PC-9 (cell line): ENCODE data around the gene NPR2. TPM values are rescaled to one million over a fixed set of nuclear protein-coding genes. Genes with fewer than 3 reads are reported as not detected.

ENCODE experiments used
- BruUV-seq: library from RNA; stranded (reverse); fragments of 400-500 nt; replicated peaks from 2 replicates; lab custom pipeline; 2021; lab: Mats Ljungman, UMichigan
- CTCF ChIA-PET: fragments of 300-600 bp; sonication (Branson Sonifier 250); formaldehyde crosslinking; loops from one replicate; lab custom pipeline; 2022; ENCODE audit warnings: antibody characterized with exemption; lab: Charles Lee
- POLR2A ChIA-PET: fragments of 300-600 bp; sonication (Branson Sonifier 250); formaldehyde crosslinking; loops from one replicate; lab custom pipeline; 2022; ENCODE audit warnings: antibody characterized with exemption; ENCODE audit not compliant: unreplicated experiment; lab: Charles Lee
- DNase-seq, 2 experiments: peaks; one replicate each; pipeline versions ENCODE4 v3.0.0 to v3.0.0-alpha.2; 2015 to 2022; ENCODE audit warnings: mixed read lengths in 1 of 2
- H2AFZ ChIP-seq: fragments of 200-600 bp; sonication (generic); 2 replicates; pipeline ENCODE4 v1.8.1; 2017; ENCODE audit warnings: antibody characterized with exemption
- H3F3A ChIP-seq: fragments of 200-600 bp; sonication (generic); 2 replicates; pipeline ENCODE4 v1.8.1; 2017; ENCODE audit warnings: antibody characterized with exemption, mild to moderate bottlenecking, low read depth; ENCODE audit not compliant: insufficient read depth
- H3K27ac ChIP-seq: fragments of 200-600 bp; sonication (generic); 2 replicates; pipeline ENCODE4 v1.6.1; 2016; ENCODE audit warnings: mixed run types
- H3K27me3 ChIP-seq: fragments of 200-600 bp; sonication (generic); 2 replicates; pipeline ENCODE4 v1.6.1; 2016; ENCODE audit warnings: low read depth, mixed run types; ENCODE audit not compliant: insufficient read depth
- H3K36me3 ChIP-seq: fragments of 200-600 bp; sonication (generic); 2 replicates; pipeline ENCODE4 v1.6.1; 2016; ENCODE audit warnings: low read depth, mixed run types
- H3K4me1 ChIP-seq: fragments of 200-600 bp; sonication (generic); replicated peaks from 2 replicates; pipeline ENCODE4 v1.6.1; 2016; ENCODE audit warnings: mixed run types; ENCODE audit not compliant: insufficient read depth
- H3K4me2 ChIP-seq: fragments of 200-600 bp; sonication (generic); 2 replicates; pipeline ENCODE4 v1.6.1; 2017; ENCODE audit warnings: mixed run types
- H3K4me3 ChIP-seq: fragments of 200-600 bp; sonication (generic); 2 replicates; pipeline ENCODE4 v1.6.1; 2016; ENCODE audit warnings: mixed run types
- H3K79me2 ChIP-seq: fragments of 200-600 bp; sonication (generic); 2 replicates; pipeline ENCODE4 v1.6.1; 2017; ENCODE audit warnings: low read depth, mixed run types
- H3K9me2 ChIP-seq: fragments of 200-600 bp; sonication (generic); 2 replicates; pipeline ENCODE4 v1.8.1; 2017; ENCODE audit warnings: mild to moderate bottlenecking; ENCODE audit not compliant: insufficient read depth
- H3K9me3 ChIP-seq: fragments of 200-600 bp; sonication (generic); 2 replicates; pipeline ENCODE4 v1.8.1; 2016; ENCODE audit warnings: low read depth; ENCODE audit not compliant: insufficient read depth
- H4K20me1 ChIP-seq: fragments of 200-600 bp; sonication (generic); 2 replicates; pipeline ENCODE4 v1.8.1; 2017; ENCODE audit not compliant: insufficient read depth
- EZH2 ChIP-seq: fragments of 200-600 bp; sonication (generic); IDR thresholded peaks from 2 replicates; pipeline ENCODE4 v1.8.0; 2017; ENCODE audit warnings: antibody characterized with exemption, low read depth
- intact Hi-C: fragments of 100-400 bp; cut with micrococcal nuclease; formaldehyde crosslinking; loops from one replicate; pipeline ENCODE4 v1.10.0; 2022; ENCODE audit not compliant: unreplicated experiment
- total RNA-seq: library from RNA; stranded (reverse); gene quantifications from 2 replicates; pipeline ENCODE4 v1.2.3, GENCODE V29; 2021
- TF ChIP-seq, protein P1 (sequence below): fragments of 200-600 bp; sonication (generic); conservative IDR thresholded peaks from 2 replicates; pipeline ENCODE4 v1.6.1; 2017; ENCODE audit warnings: mixed run types, antibody characterized with exemption, mild to moderate bottlenecking, moderate library complexity

NPR2 gene
- total RNA-seq, 1 experiment from 2014 or later, result 11.3 TPM

GRCh38 chr9:35814841-35815543 lies 23.6 kb downstream of the NPR2 start, which contains the start of gene HINT2:
HINT2 (minus strand) TSS chr9:35815042; CDS start chr9:35814979, 63 bp downstream.
- Histone ChIP-seq H4K20me1 (no peaks in the 10 kb centered on the region), H3K27ac (peak within 1 kb of the TSS; percentile 79), H3K4me1 (peaks cover 8% of the 10 kb centered on the region), H3K9me2 (no peaks in the 10 kb centered on the region), H3K4me3 (peak within 1 kb of the TSS; percentile 66), H3K9me3 (no peaks in the 10 kb centered on the region), H3K27me3 (no peaks in the 10 kb centered on the region), H3K4me2 (peak within 1 kb of the TSS; percentile 87), H3F3A (peaks cover 13% of the 10 kb centered on the region; the same call in 1 of the 2 replicates), H2AFZ (peak within 1 kb of the TSS; percentile 76), H3K79me2 (no peaks in the 10 kb centered on the region), H3K36me3 (no peaks in the 10 kb centered on the region)
- ChIA-PET POLR2A (no interaction called here), CTCF (interaction anchor here (0.6 to 1.5 kb wide), 2 partner anchors 79 to 211 kb away, joined by 4 read pairs; no protein-coding TSS in a partner anchor)
- TF ChIP-seq, protein P1, sequence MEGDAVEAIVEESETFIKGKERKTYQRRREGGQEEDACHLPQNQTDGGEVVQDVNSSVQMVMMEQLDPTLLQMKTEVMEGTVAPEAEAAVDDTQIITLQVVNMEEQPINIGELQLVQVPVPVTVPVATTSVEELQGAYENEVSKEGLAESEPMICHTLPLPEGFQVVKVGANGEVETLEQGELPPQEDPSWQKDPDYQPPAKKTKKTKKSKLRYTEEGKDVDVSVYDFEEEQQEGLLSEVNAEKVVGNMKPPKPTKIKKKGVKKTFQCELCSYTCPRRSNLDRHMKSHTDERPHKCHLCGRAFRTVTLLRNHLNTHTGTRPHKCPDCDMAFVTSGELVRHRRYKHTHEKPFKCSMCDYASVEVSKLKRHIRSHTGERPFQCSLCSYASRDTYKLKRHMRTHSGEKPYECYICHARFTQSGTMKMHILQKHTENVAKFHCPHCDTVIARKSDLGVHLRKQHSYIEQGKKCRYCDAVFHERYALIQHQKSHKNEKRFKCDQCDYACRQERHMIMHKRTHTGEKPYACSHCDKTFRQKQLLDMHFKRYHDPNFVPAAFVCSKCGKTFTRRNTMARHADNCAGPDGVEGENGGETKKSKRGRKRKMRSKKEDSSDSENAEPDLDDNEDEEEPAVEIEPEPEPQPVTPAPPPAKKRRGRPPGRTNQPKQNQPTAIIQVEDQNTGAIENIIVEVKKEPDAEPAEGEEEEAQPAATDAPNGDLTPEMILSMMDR, result no peak
- no peak for TF ChIP-seq EZH2
- no TSS peak for BruUV-seq
- intact Hi-C loops, result no loop called here
- DNase-seq, result peak; percentile 91 to 93

DNA sequence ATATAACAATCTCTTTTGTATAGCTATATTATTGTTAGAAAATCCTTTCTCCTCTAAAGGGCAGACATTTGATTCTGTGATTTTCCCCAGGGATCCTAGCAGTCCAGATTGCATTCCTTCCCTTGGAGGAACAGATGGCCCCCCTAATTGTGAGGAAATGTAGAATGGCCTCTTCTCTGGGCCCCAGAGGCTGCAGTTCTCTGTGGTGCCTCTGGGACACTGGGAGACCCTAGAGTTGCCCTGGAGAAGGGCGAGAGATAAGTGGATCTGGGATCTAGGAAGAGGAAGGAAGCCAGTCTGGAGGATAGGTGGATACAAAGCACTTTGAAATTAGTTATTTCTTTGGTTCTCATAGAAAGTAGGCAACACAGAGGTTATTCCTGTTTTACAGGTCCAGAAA lies 25.3 kb downstream of the NPR2 start:
- no peaks in the 10 kb centered on the region for H3K79me2 ChIP-seq
- H3K4me3 ChIP-seq, result no peak overlapping the region
- no peaks in the 10 kb centered on the region for H3K9me3 ChIP-seq
- H2AFZ ChIP-seq, result no peak overlapping the region
- H3K4me1 ChIP-seq, result peaks cover 8% of the 10 kb centered on the region
- H4K20me1 ChIP-seq, result no peaks in the 10 kb centered on the region
- H3K27me3 ChIP-seq, result no peaks in the 10 kb centered on the region
- H3F3A ChIP-seq, result peaks cover 13% of the 10 kb centered on the region; the same call in 1 of the 2 replicates
- ChIA-PET POLR2A (no interaction called here), CTCF (no interaction called here)
- no peak for TF ChIP-seq EZH2
- TF ChIP-seq, protein P1, result no peak
- no peaks in the 10 kb centered on the region for H3K36me3 ChIP-seq
- intact Hi-C loops, result no loop called here
- DNase-seq, result no peak
- H3K27ac ChIP-seq, result no peak overlapping the region
- no peak overlapping the region; the same call in 1 of the 2 replicates for H3K4me2 ChIP-seq
- H3K9me2 ChIP-seq, result no peaks in the 10 kb centered on the region
- no TSS peak for BruUV-seq

GRCh38 chr9:35818341-35818740 lies 26.9 kb downstream of the NPR2 start:
- Histone ChIP-seq H3F3A (peaks cover 13% of the 10 kb centered on the region; the same call in 1 of the 2 replicates), H3K4me3 (no peak overlapping the region), H3K4me2 (no peak overlapping the region), H3K9me3 (no peaks in the 10 kb centered on the region), H3K79me2 (no peaks in the 10 kb centered on the region), H4K20me1 (no peaks in the 10 kb centered on the region), H3K27ac (no peak overlapping the region), H3K9me2 (no peaks in the 10 kb centered on the region), H3K36me3 (no peaks in the 10 kb centered on the region), H2AFZ (no peak overlapping the region), H3K27me3 (no peaks in the 10 kb centered on the region), H3K4me1 (peaks cover 8% of the 10 kb centered on the region)
- POLR2A ChIA-PET, result interaction anchor here (0.6 kb wide), 1 partner anchor 135 kb away, joined by 3 read pairs; no protein-coding TSS in a partner anchor
- BruUV-seq, result no TSS peak
- DNase-seq, result no peak
- intact Hi-C loops, result no loop called here
- TF ChIP-seq EZH2, result no peak
- CTCF ChIA-PET, result no interaction called here
